Measurements from ENCODE around the gene PURA. TPM values are rescaled to one million over a fixed set of nuclear protein-coding genes. Genes with fewer than 3 reads are reported as not detected.

PURA gene
- 10 to 100 TPM in 1 of 2 experiments, 1 to 10 TPM in 1; 9.5 to 10.7 TPM for total RNA-seq

DNA sequence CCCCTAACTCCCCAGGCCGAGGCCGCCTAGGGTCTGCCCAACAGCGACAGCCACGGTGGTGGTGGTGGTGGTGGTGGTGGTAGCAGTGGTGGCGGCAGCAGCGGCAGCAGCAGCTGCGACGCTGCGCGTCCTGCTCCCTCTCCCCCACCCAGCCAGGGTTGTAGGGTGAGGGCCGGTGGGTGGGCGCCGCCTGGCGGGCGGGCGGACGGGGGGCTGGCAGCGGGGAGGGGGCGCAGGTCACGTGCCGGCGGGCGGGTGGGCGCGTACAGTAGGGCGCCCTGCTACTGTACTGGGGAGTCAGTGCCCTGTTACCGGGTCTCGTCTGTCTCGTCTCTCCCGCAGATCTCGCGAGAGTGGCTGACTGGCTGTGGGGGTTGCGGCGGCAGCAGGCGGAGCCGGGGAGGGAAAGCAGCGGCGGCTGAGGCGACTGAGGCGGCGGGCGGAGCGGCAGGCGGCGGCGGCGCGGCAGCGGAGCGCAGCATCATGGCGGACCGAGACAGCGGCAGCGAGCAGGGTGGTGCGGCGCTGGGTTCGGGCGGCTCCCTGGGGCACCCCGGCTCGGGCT lies at the start of gene PURA:
Gene PURA, plus strand, starts transcription at position 411 of the 565 bp plus-strand sequence. Its CDS starts 73 bp downstream, at position 484.
- POLR2A ChIA-PET = no interaction called here
- CTCF ChIA-PET = interaction anchor here (0.6 to 8.1 kb wide), 6 partner anchors 8 to 713 kb away, joined by 3 to 78 read pairs (median 4); no protein-coding TSS in a partner anchor
- Mint-ChIP-seq H3K27ac (peak within 1 kb of the TSS; percentile 84), H3K27me3 (peaks cover 3% of the 10 kb centered on the region), H3K9me3 (ENCODE audit: low read depth) (no peaks in the 10 kb centered on the region), H3K36me3 (ENCODE audit: low read depth) (peaks cover 11% of the 10 kb centered on the region), H3K4me1 (peaks cover 65% of the 10 kb centered on the region), H3K4me3 (peak within 1 kb of the TSS; percentile 89)
- ATAC-seq = peak; percentile 92
- peak; percentile 98 for DNase-seq
- intact Hi-C loops (cut with DNase I, micrococcal nuclease) = loop anchor here (1.0 to 10.0 kb wide), 10 partner anchors 31 to 1759 kb away; partner anchors contain the start of genes UBE2D2 (in 2 of the 2), ANKHD1 (in 1 of the 2), CYSTM1 (in 1 of the 2) and HARS1 (in 1 of the 2)

DNA sequence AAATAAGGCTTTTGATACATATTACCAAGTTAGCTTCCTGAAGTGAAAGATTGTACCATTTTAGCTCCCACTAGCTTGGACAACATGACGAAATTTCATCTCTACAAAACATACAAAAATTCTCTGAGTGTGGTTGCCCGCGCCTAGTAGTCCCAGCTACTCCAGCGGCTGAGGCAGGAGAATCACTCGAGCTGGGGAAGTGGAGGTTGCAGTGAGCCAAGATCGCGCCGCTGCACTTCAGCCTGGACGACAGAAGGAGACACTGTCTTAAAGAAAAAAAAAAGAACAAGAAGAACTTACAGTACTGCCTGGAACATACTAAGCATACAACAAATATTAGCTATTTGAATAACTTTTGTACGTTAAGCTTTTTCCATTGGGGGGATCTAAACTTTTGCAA lies 41.1 kb upstream of the PURA start:
- Mint-ChIP-seq H3K4me3 (no peak overlapping the region), H3K27me3 (peaks cover 18% of the 10 kb centered on the region), H3K27ac (no peak overlapping the region), H3K36me3 (ENCODE audit: low read depth) (no peaks in the 10 kb centered on the region), H3K9me3 (ENCODE audit: low read depth) (no peaks in the 10 kb centered on the region), H3K4me1 (no peaks in the 10 kb centered on the region)
- no peak for DNase-seq
- ChIA-PET CTCF (interaction anchor here (0.5 to 5.7 kb wide), 32 partner anchors 8 to 248 kb away, joined by 3 to 108 read pairs (median 4); partner anchors contain the start of gene NRG2), POLR2A (interaction anchor here (0.6 kb wide), 1 partner anchor 34 kb away, joined by 5 read pairs; no protein-coding TSS in a partner anchor)
- intact Hi-C loops (cut with DNase I, micrococcal nuclease) = loop anchor here (1.0 to 5.0 kb wide), 3 partner anchors 34 to 84 kb away; no protein-coding TSS in a partner anchor
- no peak for ATAC-seq

DNA sequence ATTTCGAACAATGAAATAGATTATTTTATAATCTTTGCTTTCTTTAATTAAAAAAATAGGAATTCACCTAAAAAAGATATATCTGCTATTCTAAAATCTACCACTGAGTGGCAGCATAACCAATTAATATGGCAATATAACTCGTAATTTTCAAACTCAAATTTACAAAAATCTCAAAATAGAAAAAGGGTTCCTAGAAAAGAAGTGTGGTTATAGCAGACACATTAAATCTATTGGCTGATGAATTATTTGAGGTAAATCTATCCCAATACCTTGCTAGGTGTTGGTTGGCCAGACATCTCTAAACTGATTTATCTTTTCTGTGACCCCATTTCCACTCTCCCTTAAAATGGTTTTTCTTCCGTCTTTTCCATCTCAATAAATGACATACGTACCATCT lies 40.6 kb upstream of the PURA start:
- Mint-ChIP-seq H3K4me1 (no peaks in the 10 kb centered on the region), H3K9me3 (ENCODE audit: low read depth) (no peaks in the 10 kb centered on the region)
- POLR2A ChIA-PET = interaction anchor here (0.6 kb wide), 1 partner anchor 35 kb away, joined by 5 read pairs; no protein-coding TSS in a partner anchor

GRCh38 chr5:140075371-140075770 lies 38.5 kb upstream of the PURA start:
- ATAC-seq (no peak), DNase-seq (no peak)
- peaks cover 18% of the 10 kb centered on the region for H3K27me3 Mint-ChIP-seq
- intact Hi-C loops (cut with DNase I, micrococcal nuclease) = no loop called here
- CTCF ChIA-PET = interaction anchor here (0.5 to 5.7 kb wide), 5 partner anchors 41 to 1196 kb away, joined by 3 to 108 read pairs (median 3); no protein-coding TSS in a partner anchor
- no peak overlapping the region for H3K27ac Mint-ChIP-seq
- H3K9me3 Mint-ChIP-seq (ENCODE audit: low read depth) = no peaks in the 10 kb centered on the region
- POLR2A ChIA-PET = no interaction called here
- no peak overlapping the region for H3K4me3 Mint-ChIP-seq
- H3K36me3 Mint-ChIP-seq (ENCODE audit: low read depth) = no peaks in the 10 kb centered on the region
- no peaks in the 10 kb centered on the region for H3K4me1 Mint-ChIP-seq

More for the DNA sequence above, 40.6 kb upstream of the PURA start:
- intact Hi-C loops (cut with DNase I, micrococcal nuclease) = loop anchor here (1.0 to 5.0 kb wide), 3 partner anchors 34 to 84 kb away; no protein-coding TSS in a partner anchor
- no peak for ATAC-seq
- CTCF ChIA-PET = interaction anchor here (0.7 to 5.7 kb wide), 22 partner anchors 8 to 247 kb away, joined by 3 to 108 read pairs (median 4); no protein-coding TSS in a partner anchor
- no peak for DNase-seq
- no peak overlapping the region for H3K4me3 Mint-ChIP-seq
- no peaks in the 10 kb centered on the region for H3K36me3 Mint-ChIP-seq (ENCODE audit: low read depth)
- H3K27ac Mint-ChIP-seq = no peak overlapping the region
- H3K27me3 Mint-ChIP-seq = peaks cover 18% of the 10 kb centered on the region

GRCh38 chr5:140076142-140076541 lies 37.8 kb upstream of the PURA start:
- no peaks in the 10 kb centered on the region for H3K4me1 Mint-ChIP-seq
- no peaks in the 10 kb centered on the region for H3K9me3 Mint-ChIP-seq (ENCODE audit: low read depth)
- H3K27ac Mint-ChIP-seq = no peak overlapping the region
- ChIA-PET CTCF (interaction anchor here (0.5 to 5.7 kb wide), 4 partner anchors 47 to 1196 kb away, joined by 3 to 108 read pairs (median 48); no protein-coding TSS in a partner anchor), POLR2A (no interaction called here)
- no peak overlapping the region for H3K4me3 Mint-ChIP-seq
- peaks cover 18% of the 10 kb centered on the region for H3K27me3 Mint-ChIP-seq
- DNase-seq (no peak), ATAC-seq (no peak)
- intact Hi-C loops (cut with DNase I, micrococcal nuclease) = no loop called here
- H3K36me3 Mint-ChIP-seq (ENCODE audit: low read depth) = no peaks in the 10 kb centered on the region

DNA sequence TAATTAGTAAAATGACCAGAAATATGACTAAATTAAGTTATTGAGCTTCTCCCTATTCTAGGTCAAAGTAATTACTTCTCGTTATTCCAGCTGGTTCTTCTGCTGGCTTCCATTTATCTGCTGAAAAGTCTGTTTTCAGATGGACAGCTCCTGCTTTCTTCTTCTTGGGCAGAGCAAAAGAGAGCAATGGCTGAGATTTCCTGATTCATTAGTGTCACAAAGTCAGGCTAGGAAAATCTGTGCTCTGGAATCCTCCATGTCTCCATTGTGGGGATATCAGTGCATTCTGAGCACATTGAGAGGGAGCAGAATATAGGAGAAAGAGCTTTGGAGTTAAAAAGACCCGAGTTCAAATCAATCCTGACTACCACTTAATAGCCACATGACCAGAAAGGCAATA lies 37.1 kb upstream of the PURA start:
- Mint-ChIP-seq H3K9me3 (ENCODE audit: low read depth) (no peaks in the 10 kb centered on the region), H3K27me3 (peaks cover 16% of the 10 kb centered on the region), H3K36me3 (ENCODE audit: low read depth) (no peaks in the 10 kb centered on the region), H3K4me1 (no peaks in the 10 kb centered on the region), H3K27ac (no peak overlapping the region), H3K4me3 (no peak overlapping the region)
- ChIA-PET CTCF (interaction anchor here (0.8 to 5.7 kb wide), 3 partner anchors 45 to 80 kb away, joined by 3 to 108 read pairs (median 93); no protein-coding TSS in a partner anchor), POLR2A (no interaction called here)
- intact Hi-C loops (cut with DNase I, micrococcal nuclease) = no loop called here
- no peak for DNase-seq
- ATAC-seq = no peak

DNA sequence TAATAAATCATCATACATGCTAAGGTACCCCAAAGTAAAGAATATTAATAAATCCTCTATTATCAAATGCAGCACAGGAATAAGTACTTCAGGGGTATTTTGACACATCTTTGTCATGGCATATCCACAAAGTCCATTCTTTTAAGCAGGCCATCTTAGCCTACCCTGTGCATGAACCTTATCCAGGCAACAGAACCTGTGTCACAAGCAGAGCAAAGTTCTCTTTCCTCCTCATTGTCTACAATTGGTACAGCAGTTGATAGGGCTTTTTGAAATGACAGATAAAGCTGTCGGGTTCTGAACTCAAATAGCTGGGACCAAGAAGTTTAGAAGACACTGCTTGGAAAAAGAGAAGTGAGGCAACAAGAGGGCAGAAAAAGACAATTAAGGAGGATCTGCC lies 30.8 kb upstream of the PURA start:
- POLR2A ChIA-PET = no interaction called here
- Mint-ChIP-seq H3K4me3 (no peak overlapping the region), H3K4me1 (no peaks in the 10 kb centered on the region), H3K27me3 (peaks cover 7% of the 10 kb centered on the region), H3K27ac (no peak overlapping the region), H3K9me3 (ENCODE audit: low read depth) (no peaks in the 10 kb centered on the region), H3K36me3 (ENCODE audit: low read depth) (no peaks in the 10 kb centered on the region)
- DNase-seq (no peak), ATAC-seq (no peak)
- intact Hi-C loops (cut with DNase I, micrococcal nuclease) = no loop called here
- CTCF ChIA-PET = no interaction called here

GRCh38 chr5:140083650-140084049 lies 30.3 kb upstream of the PURA start:
- DNase-seq (no peak), ATAC-seq (no peak)
- Mint-ChIP-seq H3K27me3 (peaks cover 7% of the 10 kb centered on the region), H3K4me3 (no peak overlapping the region), H3K36me3 (ENCODE audit: low read depth) (no peaks in the 10 kb centered on the region), H3K27ac (no peak overlapping the region), H3K9me3 (ENCODE audit: low read depth) (no peaks in the 10 kb centered on the region), H3K4me1 (no peaks in the 10 kb centered on the region)
- ChIA-PET CTCF (no interaction called here), POLR2A (no interaction called here)
- intact Hi-C loops (cut with DNase I, micrococcal nuclease) = no loop called here

DNA sequence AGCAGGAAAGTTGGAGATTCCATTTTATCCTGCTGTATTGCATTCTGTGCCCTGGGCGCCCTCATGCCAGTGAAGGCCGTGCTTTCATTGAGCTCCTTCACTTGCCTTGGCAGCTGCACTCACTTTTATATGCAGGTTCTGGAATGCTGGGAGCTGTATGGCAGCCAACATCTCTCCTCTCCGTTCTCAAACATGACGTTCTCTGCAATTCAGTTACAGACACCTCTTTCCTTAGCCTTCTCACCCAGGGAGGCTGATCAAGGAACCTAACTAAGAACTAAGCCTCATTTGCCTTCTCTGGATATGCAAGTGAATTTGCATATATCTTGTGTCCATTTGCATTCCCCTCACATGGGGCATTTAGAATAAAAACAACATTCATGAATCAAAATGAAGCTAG lies 29.4 kb upstream of the PURA start:
- DNase-seq = no peak
- POLR2A ChIA-PET = no interaction called here
- no peak overlapping the region for H3K27ac Mint-ChIP-seq
- no peaks in the 10 kb centered on the region for H3K4me1 Mint-ChIP-seq
- no peak for ATAC-seq
- CTCF ChIA-PET = interaction anchor here (1.5 to 1.6 kb wide), 2 partner anchors 60 to 116 kb away, joined by 4 read pairs; no protein-coding TSS in a partner anchor
- no peaks in the 10 kb centered on the region for H3K36me3 Mint-ChIP-seq (ENCODE audit: low read depth)
- intact Hi-C loops (cut with DNase I, micrococcal nuclease) = no loop called here
- peaks cover 7% of the 10 kb centered on the region for H3K27me3 Mint-ChIP-seq
- no peak overlapping the region for H3K4me3 Mint-ChIP-seq
- peaks cover 6% of the 10 kb centered on the region for H3K9me3 Mint-ChIP-seq (ENCODE audit: low read depth)

- intact Hi-C loops (cut with DNase I, micrococcal nuclease) = no loop called here
- H3K27me3 Mint-ChIP-seq = peaks cover 8% of the 10 kb centered on the region
- H3K36me3 Mint-ChIP-seq (ENCODE audit: low read depth) = no peaks in the 10 kb centered on the region
- no peak overlapping the region for H3K27ac Mint-ChIP-seq
- no peaks in the 10 kb centered on the region for H3K4me1 Mint-ChIP-seq
- DNase-seq = no peak
- H3K4me3 Mint-ChIP-seq = no peak overlapping the region
- ATAC-seq = no peak
- POLR2A ChIA-PET = no interaction called here
- H3K9me3 Mint-ChIP-seq (ENCODE audit: low read depth) = peaks cover 17% of the 10 kb centered on the region
- CTCF ChIA-PET = interaction anchor here (0.5 kb wide), 1 partner anchor 17 kb away, joined by 3 read pairs; no protein-coding TSS in a partner anchor
Measured at GRCh38 chr5:140090251-140090650, 23.7 kb upstream of the PURA start.

DNA sequence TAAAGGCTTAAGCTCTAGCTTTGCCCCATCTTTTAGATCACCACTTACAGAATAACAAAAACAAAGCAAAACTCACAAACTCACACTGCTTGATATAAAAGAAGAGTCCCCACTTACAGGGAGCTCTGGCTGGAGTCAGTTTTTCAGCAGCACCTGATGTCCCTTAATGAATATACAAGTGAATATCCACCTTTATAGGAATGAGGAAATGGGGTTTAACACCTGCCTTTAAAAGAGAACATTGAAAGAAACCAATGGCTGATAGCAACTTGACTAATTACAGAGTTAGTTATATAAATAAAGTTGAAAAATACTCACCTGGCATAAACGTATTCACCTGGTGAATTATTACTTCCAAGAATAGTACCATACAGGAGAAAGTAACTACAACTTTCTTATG lies 20.7 kb upstream of the PURA start:
- ChIA-PET CTCF (interaction anchor here (0.7 kb wide), 1 partner anchor 61 kb away, joined by 3 read pairs; no protein-coding TSS in a partner anchor), POLR2A (no interaction called here)
- ATAC-seq (no peak), DNase-seq (no peak)
- Mint-ChIP-seq H3K4me3 (no peak overlapping the region), H3K36me3 (ENCODE audit: low read depth) (no peaks in the 10 kb centered on the region), H3K4me1 (no peaks in the 10 kb centered on the region), H3K27ac (no peak overlapping the region), H3K9me3 (ENCODE audit: low read depth) (peaks cover 17% of the 10 kb centered on the region), H3K27me3 (peaks cover 8% of the 10 kb centered on the region)
- intact Hi-C loops (cut with DNase I, micrococcal nuclease) = no loop called here

DNA sequence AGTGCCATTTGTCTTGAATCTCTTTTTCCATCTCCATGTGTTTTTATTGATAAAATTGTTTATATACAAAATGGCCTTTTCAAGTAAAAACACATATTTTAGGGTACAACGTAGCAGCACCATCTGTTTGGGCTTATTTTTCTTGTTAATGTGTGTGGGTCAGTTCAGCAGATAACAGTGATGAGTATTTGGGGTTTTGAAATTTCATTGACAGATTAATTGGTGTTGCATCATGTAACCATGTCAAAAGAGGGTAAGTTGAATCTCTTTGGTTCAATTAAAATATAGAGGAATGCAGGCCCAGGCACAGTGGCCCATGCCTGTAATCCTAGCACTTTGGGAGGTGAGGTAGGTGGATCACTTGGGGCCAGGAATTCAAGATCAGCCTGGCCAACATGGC lies 20.0 kb upstream of the PURA start:
- H3K4me1 Mint-ChIP-seq = no peaks in the 10 kb centered on the region
- ATAC-seq (no peak), DNase-seq (no peak)
- CTCF ChIA-PET = interaction anchor here (0.7 to 1.2 kb wide), 2 partner anchors 18 to 50 kb away, joined by 3 read pairs; no protein-coding TSS in a partner anchor
- no peak overlapping the region for H3K4me3 Mint-ChIP-seq
- POLR2A ChIA-PET = no interaction called here
- H3K27ac Mint-ChIP-seq = no peak overlapping the region
- intact Hi-C loops (cut with DNase I, micrococcal nuclease) = no loop called here
- peaks cover 8% of the 10 kb centered on the region for H3K27me3 Mint-ChIP-seq
- no peaks in the 10 kb centered on the region for H3K36me3 Mint-ChIP-seq (ENCODE audit: low read depth)
- peaks cover 17% of the 10 kb centered on the region for H3K9me3 Mint-ChIP-seq (ENCODE audit: low read depth)
